ENCODE measurements around the gene ZNF763.
"Not testable (repeated sequence)": the region's sequence is repeated elsewhere in the genome, so short reads cannot be mapped to it uniquely, and the experiment has no call there.

The ZNF763 gene

DNA sequence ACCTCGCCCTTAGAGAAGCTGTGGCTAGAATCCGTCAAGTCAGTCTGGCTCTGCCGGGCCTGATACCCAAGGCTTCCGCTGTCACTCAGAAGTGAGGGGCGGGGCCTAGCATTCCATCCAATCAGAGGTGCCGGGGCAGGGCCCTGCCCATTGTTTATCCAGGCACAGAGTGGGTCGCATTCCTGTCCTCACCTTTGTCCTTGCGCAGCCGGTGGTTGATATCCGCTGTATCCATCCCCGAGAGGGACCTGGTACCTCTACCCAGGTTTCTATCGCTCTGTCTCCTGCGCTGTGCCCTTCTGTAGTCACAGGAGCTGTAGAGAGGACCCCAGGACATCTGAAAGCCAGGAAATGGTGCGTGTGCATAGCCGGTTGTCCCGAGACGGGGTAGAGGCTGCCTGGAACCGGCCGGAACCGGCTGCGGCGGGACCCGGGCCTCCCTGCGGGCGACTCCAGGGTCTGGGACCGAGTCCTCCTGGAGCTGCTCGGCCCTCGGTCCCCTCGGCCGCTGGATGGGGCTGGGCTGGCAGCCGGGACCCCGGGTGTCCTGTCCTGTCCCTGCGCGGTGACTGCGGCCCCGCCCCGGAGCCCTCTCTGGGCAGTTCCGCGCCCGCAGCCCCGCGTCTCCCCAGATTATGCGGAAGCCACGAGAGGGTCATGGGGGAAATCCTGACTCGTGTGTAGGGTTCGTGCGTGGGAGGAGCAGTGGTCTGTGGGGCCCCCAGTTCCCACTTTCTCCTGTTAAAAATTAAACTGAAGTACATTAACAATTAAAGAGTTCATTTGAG, at the start of gene ZNF763:
TSS of gene ZNF763 (plus strand) at position 183 of the 788 bp plus-strand sequence. CDS start at position 352, 169 bp downstream.
- DNase-seq: peak; percentile 93

DNA sequence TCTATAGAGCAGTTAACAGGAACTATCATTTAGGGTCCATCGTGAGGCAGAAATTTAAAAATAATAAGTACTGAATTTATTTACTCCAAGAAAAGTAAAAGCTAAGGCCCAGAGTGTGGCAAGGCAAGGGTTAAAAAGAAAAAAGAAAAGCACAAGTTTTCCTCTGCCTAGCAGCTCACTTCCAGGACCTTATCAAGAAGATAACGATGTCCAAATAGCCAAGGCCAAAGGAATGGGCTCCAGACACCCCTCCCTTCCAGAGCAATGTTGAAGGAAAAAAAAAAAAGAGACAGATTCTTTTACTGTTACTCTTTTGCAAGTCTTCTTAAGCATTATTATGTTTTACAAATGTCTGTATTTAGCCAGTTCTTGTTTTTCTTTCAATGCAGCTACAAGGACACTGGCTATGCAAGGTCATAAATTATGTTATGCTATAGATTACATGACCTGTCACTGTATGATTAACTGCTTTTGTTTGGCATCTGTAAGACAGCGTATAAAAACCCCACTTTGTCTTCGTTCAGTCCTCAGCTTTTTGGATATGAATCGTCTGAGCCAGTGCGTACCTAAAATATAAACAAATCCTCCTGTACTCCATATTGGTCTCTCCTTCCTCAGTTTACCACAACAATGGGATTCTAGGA, 42.9 kb upstream of the ZNF763 start:
- no peak for DNase-seq

DNA sequence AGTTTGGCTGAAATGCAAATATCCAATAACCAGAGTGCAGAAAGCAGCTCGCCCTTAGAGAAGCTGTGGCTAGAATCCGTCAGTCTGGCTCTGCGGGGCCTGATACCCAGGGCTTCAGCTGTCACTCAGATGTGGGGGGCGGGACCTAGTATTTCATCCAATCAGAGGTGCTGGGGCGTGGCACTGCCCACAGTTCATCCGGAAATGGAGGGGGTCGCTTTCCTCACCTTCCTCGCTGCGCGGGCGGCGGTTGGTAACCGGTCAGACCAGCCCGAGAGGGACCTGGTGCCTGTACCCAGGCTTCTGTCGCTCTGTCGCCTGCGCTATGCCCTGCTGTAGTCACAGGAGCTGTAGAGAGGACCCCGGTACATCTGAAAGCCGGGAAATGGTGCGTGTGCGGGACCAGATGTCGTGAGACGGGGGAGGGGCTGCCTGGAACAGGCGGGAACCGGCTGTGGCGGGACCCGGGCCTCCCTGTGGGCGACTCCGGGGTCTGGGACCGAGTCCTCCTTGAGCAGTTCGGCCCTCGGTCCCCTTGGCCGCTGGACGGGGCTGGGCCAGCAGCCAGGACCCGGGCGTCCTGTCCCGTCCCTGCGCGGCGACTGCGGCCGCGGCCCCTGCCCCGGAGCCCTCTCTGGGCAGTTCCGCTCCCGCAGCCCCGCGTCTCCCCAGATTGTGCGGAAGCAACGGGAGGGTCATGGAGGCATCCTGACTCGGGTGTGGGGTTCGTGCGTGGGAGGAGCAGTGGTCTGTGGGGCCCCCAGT, 39.8 kb upstream of the ZNF763 start, which contains the start of gene ZNF700:
TSS of gene ZNF700 (plus strand) at position 222 of the 765 bp plus-strand sequence. CDS start at position 326, 104 bp downstream.
- DNase-seq: peak; percentile 96

DNA sequence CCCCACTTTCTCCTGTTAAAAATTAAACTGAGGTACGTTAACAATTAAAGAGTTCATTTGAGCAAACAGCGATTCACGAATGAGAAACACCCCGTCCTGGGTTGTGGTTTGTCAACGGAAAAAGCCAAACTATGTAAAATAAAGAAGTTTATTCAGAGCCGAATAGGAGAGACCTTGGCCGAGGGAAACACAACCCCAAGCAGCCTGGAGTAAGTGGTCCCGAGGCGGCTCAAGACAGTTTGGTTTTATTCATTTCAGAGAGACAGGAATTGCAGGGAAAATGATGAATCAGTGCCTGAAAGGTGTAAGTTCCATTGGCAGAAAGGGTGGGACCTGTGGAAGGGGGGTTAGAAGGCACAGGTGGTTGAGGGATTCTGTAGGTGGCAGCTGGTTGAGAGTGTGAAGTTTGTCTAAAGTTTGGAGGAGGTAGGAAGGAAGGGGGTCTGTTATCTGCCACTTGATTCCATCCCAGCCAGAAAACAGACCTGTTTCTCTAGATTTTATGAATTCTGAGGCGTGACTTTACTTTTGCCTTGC, 39.1 kb upstream of the ZNF763 start:
- not testable (repeated sequence) for DNase-seq

DNA sequence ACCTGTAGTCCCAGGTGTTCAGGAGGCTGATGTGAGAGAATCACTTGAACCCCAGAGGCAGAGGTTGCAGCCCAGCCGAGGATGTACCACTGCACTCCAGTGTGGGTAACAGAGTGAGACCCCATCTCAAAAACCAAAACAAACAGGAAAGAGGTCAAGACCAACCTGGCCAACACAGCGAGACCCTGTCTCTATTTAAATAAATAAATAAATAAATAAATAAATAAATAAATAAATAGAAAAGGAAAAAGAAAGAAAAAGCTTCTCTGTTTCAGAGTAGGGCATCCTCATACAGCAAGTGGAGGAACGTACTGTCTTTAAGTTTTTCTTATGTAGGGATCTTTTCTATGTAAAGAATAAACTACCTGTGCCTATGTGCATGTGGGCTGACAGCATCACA, 37.6 kb upstream of the ZNF763 start:
- DNase-seq: no peak

DNA sequence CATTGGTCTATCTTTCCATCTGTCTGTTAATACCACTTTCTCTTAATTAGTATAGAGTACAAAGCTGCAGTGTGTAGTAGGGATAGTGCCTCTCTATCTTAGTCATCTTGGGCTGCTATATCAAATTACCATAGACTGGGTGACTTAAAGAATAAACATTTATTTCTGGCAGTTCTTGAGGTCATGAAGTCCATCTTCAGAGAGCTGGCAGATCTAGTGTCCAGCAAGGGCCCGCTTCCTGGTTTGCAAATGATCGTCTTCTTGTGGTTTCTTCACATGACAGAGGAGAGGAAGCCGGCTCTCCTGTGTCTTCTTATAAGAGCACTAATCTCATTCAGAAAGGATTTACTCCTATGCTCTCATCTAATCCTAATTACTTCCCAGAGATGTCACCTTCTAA, 33.8 kb upstream of the ZNF763 start:
- no peak for DNase-seq

DNA sequence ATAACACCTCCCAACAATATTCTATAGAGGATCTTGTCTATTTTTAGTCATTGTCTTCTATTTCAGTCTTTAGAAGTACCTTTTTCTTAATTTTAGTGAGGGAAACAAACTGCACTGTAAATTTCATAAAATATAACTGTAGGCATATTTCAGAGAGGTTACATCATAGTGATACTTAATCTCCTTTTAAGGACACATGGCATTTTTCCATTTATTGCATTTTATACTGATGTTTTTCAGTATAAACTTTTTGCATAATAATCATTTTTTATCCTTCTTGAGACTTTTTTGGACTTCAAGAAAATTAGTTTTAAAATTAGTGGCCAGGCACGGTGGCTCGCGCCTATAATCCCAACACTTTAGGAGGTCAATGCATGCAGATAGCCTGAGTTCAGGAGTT, 33.3 kb upstream of the ZNF763 start:
- no peak for DNase-seq

DNA sequence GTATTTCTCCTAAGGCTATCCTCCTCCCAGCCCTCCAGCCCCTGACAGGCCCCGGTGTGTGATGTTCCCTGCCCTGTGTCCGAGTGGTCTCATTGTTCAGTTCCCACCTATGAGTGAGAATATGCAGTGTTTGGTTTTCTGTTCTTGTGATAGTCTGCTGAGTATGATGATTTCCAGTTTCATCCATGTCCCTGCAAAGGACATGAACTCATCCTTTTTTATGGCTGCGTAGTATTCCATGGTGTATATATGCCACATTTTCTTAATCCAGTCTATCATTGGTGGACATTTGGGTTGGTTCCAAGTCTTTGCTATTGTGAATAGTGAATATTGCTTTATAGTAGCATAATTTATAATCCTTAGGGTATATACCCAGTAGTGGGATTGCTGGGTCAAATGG, 29.0 kb upstream of the ZNF763 start:
- not testable (repeated sequence) for DNase-seq

DNA sequence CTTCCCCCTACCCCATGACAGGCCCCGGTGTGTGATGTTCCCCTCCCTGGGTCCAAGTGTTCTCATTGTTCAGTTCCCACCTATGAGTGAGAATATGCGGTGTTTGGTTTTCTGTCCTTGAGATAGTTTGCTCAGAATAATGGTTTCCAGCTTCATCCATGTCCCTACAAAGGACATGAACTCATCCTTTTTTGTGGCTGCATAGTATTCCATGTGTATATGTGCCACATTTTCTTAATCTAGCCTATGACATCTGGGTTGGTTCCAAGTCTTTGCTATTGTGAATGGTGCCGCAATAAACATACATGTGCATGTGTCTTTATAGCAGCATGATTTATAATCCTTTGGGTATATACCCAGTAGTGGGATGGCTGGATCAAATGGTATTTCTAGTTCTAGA, 26.5 kb upstream of the ZNF763 start:
- not testable (repeated sequence) for DNase-seq

DNA sequence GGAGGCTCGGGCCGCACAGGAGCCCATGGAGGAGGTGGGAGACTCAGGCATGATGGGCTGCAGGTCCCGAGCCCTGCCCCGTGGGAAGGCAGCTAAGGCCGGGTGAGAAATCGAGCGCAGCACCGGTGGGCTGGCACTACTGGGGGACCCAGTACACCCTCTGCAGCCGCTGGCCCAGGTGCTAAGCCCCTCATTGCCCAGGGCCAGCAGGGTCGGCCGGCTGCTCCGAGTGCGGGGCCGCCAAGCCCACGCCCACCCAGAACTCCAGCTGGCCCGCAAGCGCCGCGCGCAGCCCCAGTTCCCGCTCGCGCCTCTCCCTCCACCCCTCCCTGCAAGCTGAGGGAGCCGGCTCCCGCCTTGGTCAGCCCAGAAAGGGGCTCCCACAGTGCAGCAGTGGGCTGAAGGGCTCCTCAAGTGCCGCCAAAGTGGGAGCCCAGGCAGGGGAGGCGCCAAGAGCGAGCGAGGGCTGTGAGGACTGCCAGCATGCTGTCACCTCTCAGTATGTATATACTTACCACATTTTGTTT, 23.4 kb upstream of the ZNF763 start:
- not testable (repeated sequence) for DNase-seq

DNA sequence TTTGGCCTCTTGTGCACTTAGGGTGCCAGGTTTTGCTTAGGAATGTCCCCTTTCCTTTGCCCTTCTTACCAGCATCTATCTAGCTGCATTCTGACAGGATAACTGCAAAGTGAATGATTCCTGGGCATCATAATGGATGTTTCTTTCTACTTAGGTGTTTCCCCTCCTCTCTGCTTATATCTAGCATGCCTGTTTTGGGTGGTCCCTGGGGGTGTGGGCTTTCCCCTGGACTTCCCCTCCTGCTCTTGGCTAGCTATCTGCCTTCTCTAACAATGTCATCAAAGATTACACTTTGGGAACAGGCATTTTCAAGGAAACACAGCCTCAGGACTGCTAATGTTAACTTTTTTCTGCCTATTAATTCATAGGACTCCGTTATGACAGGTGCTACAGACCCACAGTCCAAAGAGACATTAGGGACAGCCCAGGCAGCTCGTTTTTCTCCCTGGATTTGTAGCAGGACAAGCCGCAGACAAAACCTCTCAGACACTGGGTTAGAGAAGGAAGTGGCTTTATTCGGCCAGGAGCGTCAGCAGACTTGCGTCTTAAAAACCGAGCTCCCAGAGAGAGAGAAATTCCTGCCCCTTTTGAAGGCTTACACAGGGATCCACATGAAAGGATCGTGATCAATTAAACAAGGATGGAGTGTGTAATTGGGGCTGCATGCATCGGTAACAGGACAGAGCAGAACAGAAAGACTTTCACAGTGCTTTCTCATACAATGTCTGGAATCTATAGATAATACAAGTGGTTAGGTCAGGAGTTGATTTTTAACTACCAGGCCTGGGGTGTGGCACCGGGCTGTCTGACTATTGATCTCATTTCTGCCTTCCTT, 22.6 kb upstream of the ZNF763 start:
- DNase-seq: no peak

DNA sequence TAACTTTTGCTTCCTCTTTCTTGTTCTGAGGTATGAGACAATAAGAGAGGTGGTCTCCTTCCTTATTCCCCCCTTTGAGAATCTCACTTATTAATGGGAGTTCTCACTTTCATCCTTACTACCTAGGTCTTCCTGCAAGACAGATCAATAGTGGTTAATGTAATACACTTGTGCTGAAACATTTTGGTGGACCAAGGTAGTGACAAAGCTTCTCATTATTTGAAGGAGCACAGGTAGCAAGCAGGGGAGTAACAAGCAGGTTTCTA, 22.1 kb upstream of the ZNF763 start:
- DNase-seq: no peak

DNA sequence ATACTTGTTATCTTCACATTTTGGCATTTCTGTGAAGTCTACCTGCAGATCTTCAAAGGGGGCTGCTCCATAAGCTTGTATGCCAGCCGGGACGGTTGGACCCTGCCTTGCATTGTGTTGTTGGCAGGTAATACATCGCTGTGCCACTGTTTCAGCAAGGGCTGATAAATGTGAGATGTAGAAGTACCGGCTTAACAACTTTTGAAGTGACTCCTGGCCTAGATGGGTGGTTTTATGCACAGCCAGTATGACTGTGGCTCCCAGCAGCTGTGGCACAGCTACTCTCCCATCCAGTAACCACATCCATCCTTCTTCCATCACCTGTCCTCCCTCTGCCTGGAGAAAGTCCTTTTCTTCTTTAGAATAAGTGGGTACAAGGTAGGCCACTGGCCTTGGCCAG, 20.2 kb upstream of the ZNF763 start:
- no peak for DNase-seq

DNA sequence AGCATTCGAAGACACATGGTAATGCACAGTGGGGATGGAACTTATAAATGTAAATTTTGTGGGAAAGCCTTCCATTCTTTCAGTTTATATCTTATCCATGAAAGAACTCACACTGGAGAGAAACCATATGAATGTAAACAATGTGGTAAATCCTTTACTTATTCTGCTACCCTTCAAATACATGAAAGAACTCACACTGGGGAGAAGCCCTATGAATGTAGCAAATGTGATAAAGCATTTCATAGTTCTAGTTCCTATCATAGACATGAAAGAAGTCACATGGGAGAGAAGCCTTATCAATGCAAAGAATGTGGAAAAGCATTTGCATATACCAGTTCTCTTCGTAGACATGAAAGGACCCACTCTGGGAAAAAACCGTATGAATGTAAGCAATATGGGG, 16.2 kb upstream of the ZNF763 start:
- no peak for DNase-seq

DNA sequence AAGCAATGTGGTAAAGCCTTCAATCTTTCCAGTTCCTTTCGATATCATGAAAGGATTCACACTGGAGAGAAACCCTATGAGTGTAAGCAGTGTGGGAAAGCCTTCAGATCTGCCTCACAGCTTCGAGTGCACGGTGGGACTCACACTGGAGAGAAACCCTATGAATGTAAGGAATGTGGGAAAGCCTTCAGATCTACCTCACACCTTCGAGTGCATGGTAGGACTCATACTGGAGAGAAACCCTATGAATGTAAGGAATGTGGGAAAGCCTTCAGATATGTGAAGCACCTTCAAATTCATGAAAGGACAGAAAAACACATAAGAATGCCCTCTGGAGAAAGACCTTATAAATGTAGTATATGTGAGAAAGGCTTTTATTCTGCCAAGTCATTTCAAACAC, 15.6 kb upstream of the ZNF763 start:
- no peak for DNase-seq

DNA sequence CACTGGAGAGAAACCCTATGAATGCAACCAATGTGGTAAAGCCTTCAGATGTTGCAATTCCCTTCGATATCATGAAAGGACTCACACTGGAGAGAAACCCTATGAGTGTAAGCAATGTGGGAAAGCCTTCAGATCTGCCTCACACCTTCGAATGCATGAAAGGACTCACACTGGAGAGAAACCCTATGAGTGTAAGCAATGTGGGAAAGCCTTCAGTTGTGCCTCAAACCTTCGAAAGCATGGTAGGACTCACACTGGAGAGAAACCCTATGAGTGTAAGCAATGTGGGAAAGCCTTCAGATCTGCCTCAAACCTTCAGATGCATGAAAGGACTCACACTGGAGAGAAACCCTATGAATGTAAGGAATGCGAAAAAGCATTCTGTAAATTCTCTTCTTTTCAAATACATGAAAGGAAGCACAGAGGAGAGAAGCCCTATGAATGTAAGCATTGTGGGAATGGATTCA, 15.2 kb upstream of the ZNF763 start:
- not testable (repeated sequence) for DNase-seq

DNA sequence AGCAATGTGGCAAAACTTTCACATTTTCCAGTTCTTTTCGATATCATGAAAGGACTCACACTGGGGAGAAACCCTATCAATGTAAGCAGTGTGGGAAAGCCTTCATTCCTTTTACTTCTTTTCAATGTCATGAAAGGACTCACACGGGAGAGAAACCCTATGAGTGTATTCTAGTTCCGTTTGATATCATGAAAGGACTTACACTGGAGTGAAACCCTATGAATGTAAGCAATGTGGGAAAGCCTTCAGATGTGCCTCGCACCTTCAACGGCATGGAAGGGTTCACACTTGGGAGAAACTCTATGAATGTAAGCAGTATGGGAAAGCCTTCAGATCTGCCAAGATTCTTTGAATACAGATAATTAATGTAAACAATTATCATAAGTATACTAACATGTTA, 14.5 kb upstream of the ZNF763 start:
- no peak for DNase-seq

DNA sequence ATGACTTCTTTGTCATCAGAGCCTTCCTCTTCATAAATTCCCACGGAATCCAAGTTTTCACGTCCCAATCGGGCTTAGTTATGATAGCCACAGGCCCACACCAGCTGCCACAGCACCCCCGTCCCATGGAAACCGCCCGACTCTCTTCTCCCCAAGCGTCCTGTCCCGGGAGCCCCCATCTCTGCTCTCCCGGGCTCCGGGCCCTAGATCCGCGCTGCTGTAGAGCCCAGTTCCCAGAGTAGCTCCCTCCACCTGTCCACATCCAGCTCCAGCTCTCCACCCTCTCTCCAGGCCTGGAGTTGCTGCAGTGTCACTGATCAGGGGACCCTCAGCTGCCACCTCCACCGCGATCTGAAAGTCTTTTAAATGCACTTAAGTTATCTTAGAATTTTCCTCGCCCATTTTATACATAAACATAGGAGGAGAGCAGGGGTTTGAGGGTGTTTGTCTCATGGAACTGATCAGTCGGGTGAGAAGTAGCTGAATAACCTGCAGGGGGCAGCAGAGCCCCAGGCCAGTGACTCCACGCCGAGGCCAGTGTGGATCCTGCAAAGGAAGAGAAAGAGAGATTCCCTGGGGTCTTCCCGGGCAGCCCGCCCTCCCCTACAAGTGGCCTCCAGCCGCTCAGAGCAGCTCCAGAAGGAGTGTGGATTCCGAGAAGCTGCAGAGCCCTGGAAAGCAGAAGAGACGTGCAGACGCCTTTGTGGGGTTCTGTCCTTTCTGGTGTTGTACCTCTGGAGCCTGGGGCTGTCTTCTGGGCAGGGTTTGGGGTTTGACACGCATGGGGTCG, 1.1 kb upstream of the ZNF763 start:
- peak; percentile 83 for DNase-seq

DNA sequence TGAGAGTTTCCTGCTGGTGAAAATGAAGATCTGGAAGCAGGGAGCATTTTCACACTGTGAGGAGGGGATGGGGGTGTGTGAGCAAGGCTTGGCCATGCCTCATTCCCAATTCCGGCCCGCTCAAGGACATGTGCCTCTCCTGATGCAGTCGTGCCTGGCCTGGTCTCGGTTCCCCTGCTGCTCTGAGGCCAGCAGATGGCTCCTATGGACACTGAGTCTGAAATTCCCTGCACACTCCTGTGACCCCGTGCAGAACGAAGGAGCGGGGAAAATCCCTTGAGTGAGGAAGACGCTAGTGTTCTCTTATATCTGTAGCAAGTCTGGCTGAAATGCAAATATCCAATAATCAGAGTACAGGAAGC, 363 bp upstream of the ZNF763 start:
- no peak for DNase-seq

DNA sequence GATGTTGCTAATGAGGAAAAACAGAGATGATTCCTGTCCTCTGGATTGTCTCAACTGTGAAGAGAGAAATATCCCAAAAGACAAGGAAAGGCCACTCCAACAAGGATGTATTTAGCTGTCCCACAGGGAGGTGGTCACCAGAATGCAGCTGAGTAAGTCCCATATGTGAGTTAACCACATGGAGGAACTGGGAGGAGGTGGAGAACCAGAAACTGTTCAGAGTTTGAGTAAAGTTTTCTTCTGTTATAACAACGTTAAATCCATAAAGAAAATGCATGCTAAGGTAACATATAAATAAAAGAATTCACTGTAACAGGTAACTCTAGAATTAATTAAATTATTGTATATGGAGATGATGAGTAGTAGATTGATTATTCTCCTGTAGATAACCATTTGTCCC, 5.3 kb downstream of the ZNF763 start:
- DNase-seq: no peak

DNA sequence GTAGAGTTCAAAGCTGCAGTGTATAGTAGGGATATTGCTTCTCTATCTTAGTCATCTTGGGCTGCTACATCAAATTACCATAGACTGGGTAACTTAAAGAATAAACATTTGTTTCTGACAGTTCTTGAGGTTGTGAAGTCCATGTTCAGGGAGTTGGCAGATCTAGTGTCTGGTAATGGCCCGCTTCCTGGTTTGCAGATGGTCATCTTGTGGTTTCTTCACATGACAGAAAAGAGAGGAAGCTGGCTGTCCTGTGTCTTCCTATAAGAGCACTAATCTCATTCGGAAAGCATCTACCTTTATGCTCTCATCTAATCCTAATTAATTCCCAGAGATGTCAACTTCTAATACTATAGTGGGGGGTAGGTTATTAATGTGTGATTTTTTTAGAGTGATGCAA, 6.2 kb downstream of the ZNF763 start:
- DNase-seq: no peak
